GM12878 (cell line): ENCODE measurements around the gene AVP. TPM values are rescaled to one million over a fixed set of nuclear protein-coding genes. Genes with fewer than 3 reads are reported as not detected.

Experiments used
- ATAC-seq: fragments of 200-7000 bp; cut with Tn5 transposase; 3 replicates; pipeline ENCODE4 v1.9.1; 2020; ENCODE audit warnings: mild to moderate bottlenecking, moderate library complexity
- BruUV-seq: library from RNA; stranded (reverse); fragments of 400-500 nt; replicated peaks from 2 replicates; lab custom pipeline; 2021; lab: Mats Ljungman, UMichigan
- CTCF ChIA-PET: fragments of 300-600 bp; sonication (Branson Sonifier 250); formaldehyde crosslinking; extraction: SDS; loops from one replicate; lab custom pipeline; 2021; ENCODE audit warnings: inconsistent platforms; lab: Yijun Ruan, JAX
- POLR2A ChIA-PET: fragments of 350-600 bp; formaldehyde crosslinking; extraction: SDS; loops from one replicate; lab custom pipeline; 2021; ENCODE audit warnings: inconsistent platforms; lab: Charles Lee
- RAD21 ChIA-PET: fragments of 300-600 bp; sonication (Branson Sonifier 250); formaldehyde crosslinking; loops from one replicate; lab custom pipeline; 2023; ENCODE audit warnings: antibody characterized with exemption; ENCODE audit not compliant: unreplicated experiment; lab: Charles Lee
- SMC1A ChIA-PET: fragments of 300-600 bp; sonication (Branson Sonifier 250); formaldehyde crosslinking; loops from one replicate; lab custom pipeline; 2023; ENCODE audit not compliant: unreplicated experiment, uncharacterized antibody; lab: Charles Lee
- DNase-seq: peaks from one replicate; pipeline ENCODE4 v3.0.0-alpha.2; 2011; ENCODE audit warnings: low read depth, low spot score
- FAIRE-seq: peaks from 3 replicates; lab custom pipeline; 2011; peaks lifted over from hg19 to GRCh38; lab: Jason Lieb, UNC
- H2AFZ ChIP-seq: 2 replicates; pipeline ENCODE4 v1.6.0; 2011; ENCODE audit warnings: low read depth, low read length, control low read depth; ENCODE audit not compliant: control insufficient read depth
- H3K27ac ChIP-seq: 2 replicates; pipeline ENCODE4 v1.5.1; 2011; ENCODE audit warnings: control low read depth; ENCODE audit not compliant: control insufficient read depth, insufficient read depth
- H3K27me3 ChIP-seq, 2 experiments: replicated peaks in 1 of 2; 2 replicates each; pipeline versions ENCODE4 v1.6.0 to v1.6.1; 2011; ENCODE audit warnings: low read length in 1 of 2; ENCODE audit not compliant: control insufficient read depth in 2 of 2, insufficient read depth in 2 of 2
- H3K36me3 ChIP-seq, 2 experiments: 2 replicates each; pipeline ENCODE4 v1.5.1; 2011; ENCODE audit warnings: low read length in 1 of 2; ENCODE audit not compliant: control insufficient read depth in 2 of 2, insufficient read depth in 2 of 2
- H3K4me1 ChIP-seq: 2 replicates; pipeline ENCODE4 v1.6.1; 2011; ENCODE audit warnings: mild to moderate bottlenecking, low read length, moderate library complexity, mixed read lengths; ENCODE audit not compliant: control insufficient read depth, insufficient read depth
- H3K4me2 ChIP-seq: 2 replicates; pipeline ENCODE4 v1.6.0; 2011; ENCODE audit warnings: control low read depth; ENCODE audit not compliant: control insufficient read depth, insufficient read depth
- H3K4me3 ChIP-seq: fragments of 200-600 bp; sonication (generic); 2 replicates; pipeline ENCODE4 v1.5.1; 2016
- H3K79me2 ChIP-seq: 2 replicates; pipeline ENCODE4 v1.6.0; 2011; ENCODE audit warnings: low read length; ENCODE audit not compliant: control insufficient read depth, insufficient read depth
- H3K9ac ChIP-seq: 2 replicates; pipeline ENCODE4 v1.8.0; 2011; ENCODE audit warnings: low read length, control low read depth, mixed read lengths; ENCODE audit not compliant: control insufficient read depth, insufficient read depth
- H3K9me3 ChIP-seq: replicated peaks from 3 replicates; pipeline ENCODE4 v1.5.1; 2011; ENCODE audit warnings: mild to moderate bottlenecking, low read length; ENCODE audit not compliant: control insufficient read depth, insufficient read depth
- H4K20me1 ChIP-seq: 2 replicates; pipeline ENCODE4 v1.6.0; 2011; ENCODE audit not compliant: control insufficient read depth, insufficient read depth
- E4F1 ChIP-seq: fragments of 450-650 bp; IDR thresholded peaks from 2 replicates; pipeline ENCODE4 v1.6.1; 2018; ENCODE audit warnings: borderline replicate concordance, mild to moderate bottlenecking; ENCODE audit not compliant: partially characterized antibody
- EED ChIP-seq: sonication (generic); IDR thresholded peaks from 2 replicates; pipeline ENCODE4 v1.6.1; 2016; ENCODE audit warnings: antibody characterized with exemption, low read depth
- FOXK2 ChIP-seq: fragments of 450-650 bp; IDR thresholded peaks from 2 replicates; pipeline ENCODE4 v1.6.1; 2017; ENCODE audit warnings: mild to moderate bottlenecking, moderate library complexity
- GABPA ChIP-seq: IDR thresholded peaks from 2 replicates; pipeline ENCODE4 v1.6.1; 2014; ENCODE audit warnings: antibody characterized with exemption, low read depth, mild to moderate bottlenecking, inconsistent platforms
- HCFC1 ChIP-seq: fragments of 150-350 bp; IDR thresholded peaks from 2 replicates; pipeline ENCODE4 v1.6.1; 2014; ENCODE audit warnings: low read length
- KAT2A ChIP-seq: conservative IDR thresholded peaks from 2 replicates; pipeline ENCODE4 v1.6.1; 2011; ENCODE audit warnings: low read depth, low read length; ENCODE audit not compliant: control insufficient read depth
- MYB ChIP-seq: fragments of 150-350 bp; IDR thresholded peaks from 2 replicates; pipeline ENCODE4 v1.6.1; 2014; ENCODE audit warnings: mild to moderate bottlenecking, low read depth, low read length, borderline replicate concordance
- NFXL1 ChIP-seq: fragments of 450-650 bp; IDR thresholded peaks from 2 replicates; pipeline ENCODE4 v1.6.1; 2017; ENCODE audit warnings: antibody characterized with exemption, mild to moderate bottlenecking, borderline replicate concordance
- NR2C1 ChIP-seq: fragments of 450-650 bp; IDR thresholded peaks from 2 replicates; pipeline ENCODE4 v1.6.1; 2017; ENCODE audit warnings: antibody characterized with exemption, mild to moderate bottlenecking, moderate library complexity
- PAX5 ChIP-seq: IDR thresholded peaks from 2 replicates; pipeline ENCODE4 v1.6.1; 2011; ENCODE audit warnings: low read depth, low read length, borderline replicate concordance
- RBBP5 ChIP-seq: fragments of 200-600 bp; sonication (generic); conservative IDR thresholded peaks from 2 replicates; pipeline ENCODE4 v1.6.1; 2016
- SPI1 ChIP-seq: IDR thresholded peaks from 2 replicates; pipeline ENCODE4 v1.6.1; 2011; ENCODE audit warnings: low read depth, mild to moderate bottlenecking, low read length, moderate library complexity, borderline replicate concordance; ENCODE audit not compliant: insufficient read depth
- SUZ12 ChIP-seq: fragments of 200-600 bp; sonication (generic); IDR thresholded peaks from one replicate; pipeline ENCODE4 v1.6.1; 2018; ENCODE audit warnings: antibody characterized with exemption, mild to moderate bottlenecking; ENCODE audit not compliant: unreplicated experiment
- YY1 ChIP-seq: IDR thresholded peaks from 2 replicates; pipeline ENCODE4 v1.6.1; 2011; ENCODE audit warnings: low read depth, mild to moderate bottlenecking, low read length
- ZNF207 ChIP-seq: fragments of 450-650 bp; IDR thresholded peaks from 2 replicates; pipeline ENCODE4 v1.6.1; 2014; ENCODE audit warnings: antibody characterized with exemption, mild to moderate bottlenecking, borderline replicate concordance
- WGBS: methylation state at CpG from one replicate; pipeline ENCODE4 v1.1.6; 2016; ENCODE audit warnings: low lambda C conversion rate; ENCODE audit not compliant: insufficient replicate concordance, insufficient coverage; ENCODE audit errors: missing lambda C conversion rate; 5-methylcytosine and 5-hydroxymethylcytosine counted together
- in situ Hi-C: fragments of 300-500 bp; cut with MboI; formaldehyde crosslinking; loops from 9 replicates; pipeline ENCODE4 v1.14.3; 2018; ENCODE audit warnings: mixed read lengths
- intact Hi-C: fragments of 100-400 bp; cut with micrococcal nuclease; formaldehyde crosslinking; loops from one replicate; pipeline ENCODE4 v1.14.2; 2022; ENCODE audit not compliant: unreplicated experiment
- polyA plus RNA-seq, 11 experiments: library from polyadenylated mRNA; depleted of rRNA in 4 of 11; unstranded in 6 of 11; stranded (reverse) in 5 of 11; fragments of >200 nt; fragmentation: Nextera tagmentation in 4 of 11; fragmentation: Illumina TruSeq in 1 of 11; extraction: Ambion mirVana in 4 of 11; extraction: Trizol in 1 of 11; gene quantifications; 1 replicate in 1 of 11; 2 replicates in 10 of 11; pipeline versions ENCODE4 v1.2.1 to v1.2.3, GENCODE V29; 2011 to 2016; ENCODE audit warnings: inconsistent platforms in 2 of 11, missing spikeins in 2 of 11, low read depth in 1 of 11
- total RNA-seq, 4 experiments: library from RNA; depleted of rRNA in 3 of 4; stranded (reverse); fragments of >200 nt in 3 of 4; fragmentation: Illumina TruSeq in 1 of 4; extraction: Trizol in 1 of 4; gene quantifications; 2 replicates each; pipeline versions ENCODE4 v1.2.1 to v1.2.3, GENCODE V29; 2013 to 2021
- TF ChIP-seq, protein P1 (sequence below): fragments of 450-650 bp; IDR thresholded peaks from 2 replicates; pipeline ENCODE4 v1.6.1; 2016; ENCODE audit warnings: mild to moderate bottlenecking, moderate library complexity, borderline replicate concordance
- TF ChIP-seq, protein P2 (sequence below): fragments of 450-650 bp; IDR thresholded peaks from 2 replicates; pipeline ENCODE4 v1.6.1; 2016; ENCODE audit warnings: mild to moderate bottlenecking

Gene AVP
- total and polyA plus RNA-seq, 10 of the 15 experiments (the other 5 are each of a cell fraction or from before 2014, with no cell fraction given) = not detected

GRCh38 chr20:3084986-3085360 lies 449 bp upstream of the AVP start:
- POLR2A ChIA-PET = no interaction called here
- DNase-seq = no peak
- Histone ChIP-seq H2AFZ (no peak overlapping the region), H3K27me3 (peaks cover 15 to 22% of the 10 kb centered on the region in 2 experiments), H3K36me3 (no peaks in the 10 kb centered on the region), H3K4me2 (no peak overlapping the region), H4K20me1 (no peaks in the 10 kb centered on the region), H3K4me3 (no peak overlapping the region), H3K4me1 (no peaks in the 10 kb centered on the region), H3K9me3 (no peaks in the 10 kb centered on the region), H3K9ac (no peak overlapping the region), H3K79me2 (no peaks in the 10 kb centered on the region), H3K27ac (no peak overlapping the region)
- ATAC-seq = no peak
- RAD21 ChIA-PET = no interaction called here
- SMC1A ChIA-PET = no interaction called here
- in situ Hi-C loops (no loop called here), intact Hi-C loops (no loop called here)
- CTCF ChIA-PET = no interaction called here
- WGBS = 53% methylated on average over 7 of the region's 7 CpGs
- no peak for FAIRE-seq
- no peak for TF ChIP-seq GABPA
- TF ChIP-seq MYB = no peak
- no peak for TF ChIP-seq ZNF207
- no peak for TF ChIP-seq EED
- no peak for TF ChIP-seq NFXL1
- TF ChIP-seq NR2C1 = no peak
- TF ChIP-seq HCFC1 = no peak
- no peak for TF ChIP-seq KAT2A
- TF ChIP-seq, protein P1, sequence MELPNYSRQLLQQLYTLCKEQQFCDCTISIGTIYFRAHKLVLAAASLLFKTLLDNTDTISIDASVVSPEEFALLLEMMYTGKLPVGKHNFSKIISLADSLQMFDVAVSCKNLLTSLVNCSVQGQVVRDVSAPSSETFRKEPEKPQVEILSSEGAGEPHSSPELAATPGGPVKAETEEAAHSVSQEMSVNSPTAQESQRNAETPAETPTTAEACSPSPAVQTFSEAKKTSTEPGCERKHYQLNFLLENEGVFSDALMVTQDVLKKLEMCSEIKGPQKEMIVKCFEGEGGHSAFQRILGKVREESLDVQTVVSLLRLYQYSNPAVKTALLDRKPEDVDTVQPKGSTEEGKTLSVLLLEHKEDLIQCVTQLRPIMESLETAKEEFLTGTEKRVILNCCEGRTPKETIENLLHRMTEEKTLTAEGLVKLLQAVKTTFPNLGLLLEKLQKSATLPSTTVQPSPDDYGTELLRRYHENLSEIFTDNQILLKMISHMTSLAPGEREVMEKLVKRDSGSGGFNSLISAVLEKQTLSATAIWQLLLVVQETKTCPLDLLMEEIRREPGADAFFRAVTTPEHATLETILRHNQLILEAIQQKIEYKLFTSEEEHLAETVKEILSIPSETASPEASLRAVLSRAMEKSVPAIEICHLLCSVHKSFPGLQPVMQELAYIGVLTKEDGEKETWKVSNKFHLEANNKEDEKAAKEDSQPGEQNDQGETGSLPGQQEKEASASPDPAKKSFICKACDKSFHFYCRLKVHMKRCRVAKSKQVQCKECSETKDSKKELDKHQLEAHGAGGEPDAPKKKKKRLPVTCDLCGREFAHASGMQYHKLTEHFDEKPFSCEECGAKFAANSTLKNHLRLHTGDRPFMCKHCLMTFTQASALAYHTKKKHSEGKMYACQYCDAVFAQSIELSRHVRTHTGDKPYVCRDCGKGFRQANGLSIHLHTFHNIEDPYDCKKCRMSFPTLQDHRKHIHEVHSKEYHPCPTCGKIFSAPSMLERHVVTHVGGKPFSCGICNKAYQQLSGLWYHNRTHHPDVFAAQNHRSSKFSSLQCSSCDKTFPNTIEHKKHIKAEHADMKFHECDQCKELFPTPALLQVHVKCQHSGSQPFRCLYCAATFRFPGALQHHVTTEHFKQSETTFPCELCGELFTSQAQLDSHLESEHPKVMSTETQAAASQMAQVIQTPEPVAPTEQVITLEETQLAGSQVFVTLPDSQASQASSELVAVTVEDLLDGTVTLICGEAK = no peak
- TF ChIP-seq E4F1 = no peak
- no peak for TF ChIP-seq RBBP5
- TF ChIP-seq, protein P2, sequence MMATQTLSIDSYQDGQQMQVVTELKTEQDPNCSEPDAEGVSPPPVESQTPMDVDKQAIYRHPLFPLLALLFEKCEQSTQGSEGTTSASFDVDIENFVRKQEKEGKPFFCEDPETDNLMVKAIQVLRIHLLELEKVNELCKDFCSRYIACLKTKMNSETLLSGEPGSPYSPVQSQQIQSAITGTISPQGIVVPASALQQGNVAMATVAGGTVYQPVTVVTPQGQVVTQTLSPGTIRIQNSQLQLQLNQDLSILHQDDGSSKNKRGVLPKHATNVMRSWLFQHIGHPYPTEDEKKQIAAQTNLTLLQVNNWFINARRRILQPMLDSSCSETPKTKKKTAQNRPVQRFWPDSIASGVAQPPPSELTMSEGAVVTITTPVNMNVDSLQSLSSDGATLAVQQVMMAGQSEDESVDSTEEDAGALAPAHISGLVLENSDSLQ = no peak
- no peak for TF ChIP-seq FOXK2
- TF ChIP-seq YY1 = no peak
- TF ChIP-seq SPI1 = no peak
- no peak for TF ChIP-seq SUZ12
- TF ChIP-seq PAX5 = no peak
- BruUV-seq = no TSS peak
